LNCaP clone FGC (cell line): ENCODE data around the gene UACA.
A peak's percentile ranks its signal among the peaks of the same experiment; 100 is the strongest.

Experiments
- DNase-seq: peaks from one replicate; pipeline ENCODE4 v3.0.0-alpha.2; 2011; ENCODE audit warnings: low read depth
- H3K4me3 ChIP-seq: 2 replicates; pipeline ENCODE4 v1.5.1; 2011; ENCODE audit warnings: mild to moderate bottlenecking, low read depth, low read length, control low read depth
- TF ChIP-seq, protein P1 (sequence below): IDR thresholded peaks from 2 replicates; pipeline ENCODE4 v1.5.1; 2012; ENCODE audit warnings: mild to moderate bottlenecking; ENCODE audit not compliant: control insufficient read depth, insufficient read depth; ENCODE audit errors: extremely low read depth

The UACA gene

DNA sequence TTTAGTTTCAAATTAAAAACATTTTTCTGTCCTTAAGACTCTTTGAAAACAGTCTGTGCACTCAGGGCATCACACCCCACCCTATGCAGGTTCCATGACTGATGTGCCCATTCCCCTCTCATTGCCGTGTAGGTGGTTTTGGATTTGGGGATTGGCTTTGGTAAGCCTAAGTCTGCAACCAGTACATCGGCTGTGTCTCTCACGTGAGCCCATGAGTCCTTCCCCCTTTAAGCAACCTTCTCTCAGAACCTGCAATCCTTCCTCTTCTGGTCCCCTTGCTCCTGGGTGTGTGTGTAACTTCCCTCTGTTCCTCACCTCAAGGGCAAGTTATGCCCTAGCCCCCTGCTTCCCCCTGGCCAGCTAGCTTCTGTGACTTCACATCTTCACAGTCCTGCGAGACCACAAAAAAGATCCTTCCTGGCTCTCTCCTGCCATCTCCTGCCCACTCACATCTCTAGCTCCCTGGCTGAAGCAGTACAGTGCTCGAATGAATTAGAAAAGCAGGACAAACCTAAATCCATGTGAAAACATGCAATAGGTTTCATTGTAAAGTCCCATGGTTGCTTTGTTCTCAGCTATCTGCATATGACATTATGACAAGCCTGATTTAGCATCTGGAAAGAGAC lies 126.7 kb downstream of the UACA start:
- H3K4me3 ChIP-seq, result no peak overlapping the region
- no peak for DNase-seq
- TF ChIP-seq, protein P1, sequence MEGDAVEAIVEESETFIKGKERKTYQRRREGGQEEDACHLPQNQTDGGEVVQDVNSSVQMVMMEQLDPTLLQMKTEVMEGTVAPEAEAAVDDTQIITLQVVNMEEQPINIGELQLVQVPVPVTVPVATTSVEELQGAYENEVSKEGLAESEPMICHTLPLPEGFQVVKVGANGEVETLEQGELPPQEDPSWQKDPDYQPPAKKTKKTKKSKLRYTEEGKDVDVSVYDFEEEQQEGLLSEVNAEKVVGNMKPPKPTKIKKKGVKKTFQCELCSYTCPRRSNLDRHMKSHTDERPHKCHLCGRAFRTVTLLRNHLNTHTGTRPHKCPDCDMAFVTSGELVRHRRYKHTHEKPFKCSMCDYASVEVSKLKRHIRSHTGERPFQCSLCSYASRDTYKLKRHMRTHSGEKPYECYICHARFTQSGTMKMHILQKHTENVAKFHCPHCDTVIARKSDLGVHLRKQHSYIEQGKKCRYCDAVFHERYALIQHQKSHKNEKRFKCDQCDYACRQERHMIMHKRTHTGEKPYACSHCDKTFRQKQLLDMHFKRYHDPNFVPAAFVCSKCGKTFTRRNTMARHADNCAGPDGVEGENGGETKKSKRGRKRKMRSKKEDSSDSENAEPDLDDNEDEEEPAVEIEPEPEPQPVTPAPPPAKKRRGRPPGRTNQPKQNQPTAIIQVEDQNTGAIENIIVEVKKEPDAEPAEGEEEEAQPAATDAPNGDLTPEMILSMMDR, result peak; percentile 31; the same call in 1 of the 2 replicates

DNA sequence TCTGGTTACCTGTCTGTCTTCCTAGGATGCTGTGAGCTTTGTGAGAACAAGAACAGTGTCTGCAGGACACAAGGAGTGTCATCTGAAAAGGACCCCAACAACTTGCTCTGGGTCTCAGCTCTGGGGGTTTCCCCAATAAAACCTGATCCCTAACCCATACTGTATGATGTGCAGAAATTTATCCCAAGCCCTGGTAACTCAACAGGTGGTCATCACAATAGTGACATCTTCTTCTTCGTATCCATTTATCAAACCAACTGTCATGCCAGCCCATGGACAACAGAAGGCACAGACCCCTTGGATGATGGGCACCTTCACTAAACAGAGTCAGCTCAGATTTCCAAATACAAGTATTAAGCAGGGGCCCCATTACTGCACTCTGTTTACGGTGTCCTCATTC lies 127.5 kb downstream of the UACA start:
- no peak overlapping the region for H3K4me3 ChIP-seq
- TF ChIP-seq, protein P1, result no peak

DNA sequence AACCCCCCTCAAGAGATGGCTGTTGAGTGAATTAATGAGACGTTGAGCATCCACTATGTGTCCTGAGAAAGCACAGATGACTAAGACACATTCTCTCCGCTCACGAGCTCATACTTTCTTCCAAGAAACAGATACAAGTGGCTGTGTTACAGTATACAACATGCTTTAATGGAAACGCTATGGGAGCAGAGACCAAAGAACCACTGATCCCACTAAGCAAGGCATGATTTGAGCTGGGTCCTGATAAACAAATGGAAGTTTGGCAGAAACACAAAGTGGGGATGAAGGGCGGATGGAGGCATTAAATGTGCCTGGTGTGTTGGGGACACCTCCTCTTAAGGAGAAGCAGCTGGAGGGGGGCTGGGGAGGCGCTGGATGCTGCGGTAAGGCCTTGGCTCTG lies 129.4 kb downstream of the UACA start:
- no peak overlapping the region for H3K4me3 ChIP-seq
- TF ChIP-seq, protein P1, result no peak
- DNase-seq, result no peak

More for the DNA sequence above, 127.5 kb downstream of the UACA start:
- DNase-seq, result no peak

DNA sequence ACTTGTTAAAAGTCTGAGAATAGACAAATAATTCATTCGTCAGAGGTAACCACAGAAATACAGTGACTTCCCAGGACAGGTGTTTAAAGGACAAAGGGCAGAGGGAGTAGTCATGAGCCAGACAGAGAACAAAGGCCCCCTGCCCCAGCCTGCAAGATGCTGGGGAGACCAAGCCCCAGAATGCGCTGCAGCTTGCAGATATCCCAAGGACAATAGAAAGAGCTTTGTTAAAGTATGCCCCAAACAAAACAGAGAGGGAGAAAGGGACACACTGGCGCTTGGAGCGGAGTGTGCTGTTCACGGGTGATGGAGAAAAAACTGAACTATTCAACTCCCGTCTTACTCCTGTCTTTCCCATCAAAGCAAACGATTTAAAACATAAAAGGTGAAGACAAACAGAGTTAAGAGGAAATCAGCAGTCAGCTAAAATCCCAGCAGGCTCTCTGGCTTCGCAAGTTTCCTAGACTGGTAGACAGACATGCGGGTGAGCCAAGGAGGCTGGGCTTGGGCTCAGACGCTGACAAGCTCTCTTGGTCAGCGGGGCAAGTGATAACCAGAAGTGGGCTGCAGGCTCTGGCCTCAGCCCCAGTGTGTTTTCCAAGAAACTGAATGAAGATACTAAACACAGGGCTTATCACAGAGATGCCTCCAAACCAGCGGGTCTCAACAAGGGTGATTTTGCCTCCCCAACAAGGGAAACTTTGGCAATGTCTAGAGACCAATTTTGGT lies 130.1 kb downstream of the UACA start:
- no peak overlapping the region for H3K4me3 ChIP-seq
- TF ChIP-seq, protein P1, result no peak
- peak; percentile 8 for DNase-seq

DNA sequence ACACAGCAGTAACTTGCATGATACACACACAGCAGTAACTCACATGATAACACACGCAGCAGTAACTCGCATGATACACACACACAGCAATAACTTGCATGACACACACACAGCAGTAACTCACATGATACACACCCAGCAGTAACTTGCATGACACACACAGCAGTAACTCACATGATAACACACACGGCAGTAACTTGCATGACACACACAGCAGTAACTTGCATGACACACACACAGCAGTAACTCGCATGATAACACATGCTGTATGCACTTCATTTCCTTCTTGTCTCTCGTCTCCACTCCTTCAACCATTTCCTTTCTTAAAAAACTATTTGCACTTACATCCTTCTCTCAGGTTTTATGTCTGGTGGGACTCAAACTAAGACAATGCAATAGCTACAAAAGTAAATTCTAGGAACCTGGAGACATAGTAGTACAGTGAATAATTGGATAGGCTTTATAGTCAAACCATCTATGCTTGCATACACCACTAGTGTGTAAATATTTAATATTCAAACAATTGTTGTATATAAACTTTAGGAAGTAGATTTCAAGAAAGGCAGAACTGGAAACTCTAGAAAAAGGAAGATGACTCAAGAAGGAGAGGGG lies 130.8 kb downstream of the UACA start:
- TF ChIP-seq, protein P1, result no peak
- H3K4me3 ChIP-seq, result no peak overlapping the region
- peak; percentile 23 for DNase-seq

DNA sequence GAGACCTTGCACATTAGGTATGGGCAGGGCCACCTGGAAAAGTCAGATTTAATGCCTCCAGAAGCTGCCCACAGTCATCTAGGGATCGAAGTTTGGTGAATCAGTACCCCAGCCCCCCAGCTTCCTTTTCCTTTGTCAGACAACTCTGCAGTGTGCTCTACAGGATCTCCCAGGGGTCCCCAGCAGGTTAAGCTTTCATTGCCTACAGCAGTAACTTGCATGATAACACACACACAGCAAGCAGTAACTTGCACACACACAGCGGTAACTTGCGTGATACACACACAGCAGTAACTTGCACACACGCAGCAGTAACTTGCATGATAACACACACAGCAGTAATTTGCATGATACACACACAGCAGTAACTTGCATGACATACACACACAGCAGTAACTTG lies 131.3 kb downstream of the UACA start:
- H3K4me3 ChIP-seq, result no peak overlapping the region
- TF ChIP-seq, protein P1, result no peak
- DNase-seq, result no peak
